HepG2 (cell line): ENCODE data around the gene MRPS7. TPM values are rescaled to one million over a fixed set of nuclear protein-coding genes. Genes with fewer than 3 reads are reported as not detected.

Experiments
- CBX1 ChIP-seq: IDR thresholded peaks from one replicate; pipeline ENCODE4 v1.6.1; 2016; ENCODE audit warnings: antibody characterized with exemption, low read depth
- KDM5B ChIP-seq: sonication (generic); formaldehyde crosslinking; IDR thresholded peaks from 2 replicates; pipeline ENCODE4 v1.4.0; 2020; ENCODE audit warnings: missing genetic modification reagents, mild to moderate bottlenecking, borderline replicate concordance
- RCOR2 ChIP-seq: IDR thresholded peaks from 2 replicates; pipeline ENCODE4 v1.6.1; 2016; ENCODE audit warnings: missing biosample characterization, missing genetic modification reagents
- RFXAP ChIP-seq: sonication (generic); formaldehyde crosslinking; IDR thresholded peaks from 2 replicates; pipeline ENCODE4 v1.4.0; 2020; ENCODE audit warnings: missing genetic modification reagents, borderline replicate concordance
- SKI ChIP-seq: fragments of 450-650 bp; IDR thresholded peaks from one replicate; pipeline ENCODE4 v1.6.1; 2018; ENCODE audit warnings: mild to moderate bottlenecking; ENCODE audit not compliant: partially characterized antibody
- TSC22D2 ChIP-seq: sonication (generic); formaldehyde crosslinking; IDR thresholded peaks from 2 replicates; pipeline ENCODE4 v1.5.1; 2020; ENCODE audit warnings: missing genetic modification reagents, mild to moderate bottlenecking, borderline replicate concordance
- ZNF766 ChIP-seq: sonication (generic); formaldehyde crosslinking; IDR thresholded peaks from 2 replicates; pipeline ENCODE4 v1.5.0; 2020; ENCODE audit warnings: missing genetic modification reagents, borderline replicate concordance
- polyA plus RNA-seq, 8 experiments: library from polyadenylated mRNA; depleted of rRNA in 3 of 8; stranded (reverse) in 7 of 8; unstranded in 1 of 8; fragments of >200 nt; fragmentation: Illumina TruSeq in 4 of 8; extraction: Trizol in 4 of 8; gene quantifications; 2 replicates each; pipeline versions ENCODE4 v1.2.1 to v1.2.3, GENCODE V29; 2011 to 2016; ENCODE audit warnings: low read depth in 4 of 8, missing spikeins in 1 of 8, mixed read lengths in 1 of 8; ENCODE audit not compliant: insufficient read depth in 1 of 8
- total RNA-seq, 5 experiments: library from RNA; depleted of rRNA; stranded (reverse); fragments of >200 nt; fragmentation: Illumina TruSeq; extraction: Trizol; gene quantifications; 2 replicates each; pipeline ENCODE4 v1.2.3, GENCODE V29; 2016; ENCODE audit warnings: low read depth in 1 of 5
- TF ChIP-seq, protein P1 (sequence below): sonication (generic); formaldehyde crosslinking; conservative IDR thresholded peaks from 2 replicates; pipeline ENCODE4 v1.4.0; 2020; ENCODE audit warnings: missing genetic modification reagents
- TF ChIP-seq, protein P2 (sequence below): sonication (generic); formaldehyde crosslinking; IDR thresholded peaks from 2 replicates; pipeline ENCODE4 v1.5.1; 2020; ENCODE audit warnings: missing genetic modification reagents, mild to moderate bottlenecking, borderline replicate concordance
- TF ChIP-seq, protein P3 (sequence below), 2 experiments: fragments of 450-650 bp in 1 of 2; sonication (generic) in 1 of 2; formaldehyde crosslinking in 1 of 2; IDR thresholded peaks; 2 replicates each; pipeline versions ENCODE4 v1.6.1 to v1.8.0; 2016 to 2022; ENCODE audit warnings: antibody characterized with exemption in 1 of 2, mild to moderate bottlenecking in 1 of 2, missing genetic modification reagents in 1 of 2
- TF ChIP-seq, protein P4 (sequence below): sonication (generic); formaldehyde crosslinking; IDR thresholded peaks from 2 replicates; pipeline ENCODE4 v1.9.0; 2021; ENCODE audit warnings: missing genetic modification reagents, borderline replicate concordance

The MRPS7 gene
- total and polyA plus RNA-seq, 2 of the 13 experiments (the other 11 are each of a cell fraction or from before 2014, with no cell fraction given): 97.0 to 162 TPM

DNA sequence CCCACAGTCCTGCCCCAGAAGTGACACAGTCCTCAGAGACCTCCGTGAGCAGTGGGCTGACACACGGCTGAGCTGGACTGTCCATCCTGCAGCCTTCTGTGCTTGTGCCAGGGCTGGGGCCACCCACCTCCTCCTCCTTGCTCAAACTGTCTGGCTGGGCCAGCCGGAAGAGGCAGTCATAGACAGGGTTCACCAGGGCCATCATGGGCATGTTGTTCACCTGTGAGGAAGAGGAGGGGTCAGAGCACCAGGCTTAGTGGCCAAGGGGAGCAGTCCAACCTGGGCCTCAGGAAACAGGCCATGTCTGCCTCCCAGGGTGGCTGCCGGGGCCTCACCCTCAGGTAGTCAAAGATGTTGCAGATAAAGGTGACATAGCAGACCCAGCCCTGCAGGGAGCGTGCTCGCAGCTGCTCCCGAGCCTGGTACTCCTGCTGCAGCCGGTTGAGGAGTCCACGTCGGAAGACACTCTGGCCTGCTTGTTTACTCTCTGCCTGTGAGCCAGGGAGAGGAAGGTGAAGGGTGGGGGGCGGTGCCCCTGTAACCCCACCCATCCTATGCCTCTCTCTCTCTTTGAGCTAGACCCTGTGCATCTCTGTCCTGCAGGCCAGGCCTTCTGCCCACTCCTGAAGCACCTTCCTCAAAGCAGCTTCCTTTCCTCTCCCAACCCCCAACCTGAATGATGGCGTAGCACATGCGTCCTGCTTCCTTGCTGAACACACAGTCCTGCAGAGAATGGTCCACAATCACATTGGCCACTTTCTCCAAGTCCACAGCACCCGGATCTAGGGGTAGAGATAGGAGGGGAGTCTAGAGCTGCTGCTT is 5.9 kb downstream of the MRPS7 start (continued):
- TF ChIP-seq RFXAP: 0 out of 2 replicates have a peak, but pooled peaks have one; percentile 19
- peak; percentile 53 for TF ChIP-seq SKI
- TF ChIP-seq, protein P1, sequence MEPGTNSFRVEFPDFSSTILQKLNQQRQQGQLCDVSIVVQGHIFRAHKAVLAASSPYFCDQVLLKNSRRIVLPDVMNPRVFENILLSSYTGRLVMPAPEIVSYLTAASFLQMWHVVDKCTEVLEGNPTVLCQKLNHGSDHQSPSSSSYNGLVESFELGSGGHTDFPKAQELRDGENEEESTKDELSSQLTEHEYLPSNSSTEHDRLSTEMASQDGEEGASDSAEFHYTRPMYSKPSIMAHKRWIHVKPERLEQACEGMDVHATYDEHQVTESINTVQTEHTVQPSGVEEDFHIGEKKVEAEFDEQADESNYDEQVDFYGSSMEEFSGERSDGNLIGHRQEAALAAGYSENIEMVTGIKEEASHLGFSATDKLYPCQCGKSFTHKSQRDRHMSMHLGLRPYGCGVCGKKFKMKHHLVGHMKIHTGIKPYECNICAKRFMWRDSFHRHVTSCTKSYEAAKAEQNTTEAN (CRISPR knock-in tag): no peak
- TF ChIP-seq, protein P2, sequence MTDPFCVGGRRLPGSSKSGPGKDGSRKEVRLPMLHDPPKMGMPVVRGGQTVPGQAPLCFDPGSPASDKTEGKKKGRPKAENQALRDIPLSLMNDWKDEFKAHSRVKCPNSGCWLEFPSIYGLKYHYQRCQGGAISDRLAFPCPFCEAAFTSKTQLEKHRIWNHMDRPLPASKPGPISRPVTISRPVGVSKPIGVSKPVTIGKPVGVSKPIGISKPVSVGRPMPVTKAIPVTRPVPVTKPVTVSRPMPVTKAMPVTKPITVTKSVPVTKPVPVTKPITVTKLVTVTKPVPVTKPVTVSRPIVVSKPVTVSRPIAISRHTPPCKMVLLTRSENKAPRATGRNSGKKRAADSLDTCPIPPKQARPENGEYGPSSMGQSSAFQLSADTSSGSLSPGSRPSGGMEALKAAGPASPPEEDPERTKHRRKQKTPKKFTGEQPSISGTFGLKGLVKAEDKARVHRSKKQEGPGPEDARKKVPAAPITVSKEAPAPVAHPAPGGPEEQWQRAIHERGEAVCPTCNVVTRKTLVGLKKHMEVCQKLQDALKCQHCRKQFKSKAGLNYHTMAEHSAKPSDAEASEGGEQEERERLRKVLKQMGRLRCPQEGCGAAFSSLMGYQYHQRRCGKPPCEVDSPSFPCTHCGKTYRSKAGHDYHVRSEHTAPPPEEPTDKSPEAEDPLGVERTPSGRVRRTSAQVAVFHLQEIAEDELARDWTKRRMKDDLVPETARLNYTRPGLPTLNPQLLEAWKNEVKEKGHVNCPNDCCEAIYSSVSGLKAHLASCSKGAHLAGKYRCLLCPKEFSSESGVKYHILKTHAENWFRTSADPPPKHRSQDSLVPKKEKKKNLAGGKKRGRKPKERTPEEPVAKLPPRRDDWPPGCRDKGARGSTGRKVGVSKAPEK (CRISPR knock-in tag): 0 out of 2 replicates have a peak, but pooled peaks have one; percentile 17
- no peak for TF ChIP-seq CBX1
- TF ChIP-seq, protein P3, sequence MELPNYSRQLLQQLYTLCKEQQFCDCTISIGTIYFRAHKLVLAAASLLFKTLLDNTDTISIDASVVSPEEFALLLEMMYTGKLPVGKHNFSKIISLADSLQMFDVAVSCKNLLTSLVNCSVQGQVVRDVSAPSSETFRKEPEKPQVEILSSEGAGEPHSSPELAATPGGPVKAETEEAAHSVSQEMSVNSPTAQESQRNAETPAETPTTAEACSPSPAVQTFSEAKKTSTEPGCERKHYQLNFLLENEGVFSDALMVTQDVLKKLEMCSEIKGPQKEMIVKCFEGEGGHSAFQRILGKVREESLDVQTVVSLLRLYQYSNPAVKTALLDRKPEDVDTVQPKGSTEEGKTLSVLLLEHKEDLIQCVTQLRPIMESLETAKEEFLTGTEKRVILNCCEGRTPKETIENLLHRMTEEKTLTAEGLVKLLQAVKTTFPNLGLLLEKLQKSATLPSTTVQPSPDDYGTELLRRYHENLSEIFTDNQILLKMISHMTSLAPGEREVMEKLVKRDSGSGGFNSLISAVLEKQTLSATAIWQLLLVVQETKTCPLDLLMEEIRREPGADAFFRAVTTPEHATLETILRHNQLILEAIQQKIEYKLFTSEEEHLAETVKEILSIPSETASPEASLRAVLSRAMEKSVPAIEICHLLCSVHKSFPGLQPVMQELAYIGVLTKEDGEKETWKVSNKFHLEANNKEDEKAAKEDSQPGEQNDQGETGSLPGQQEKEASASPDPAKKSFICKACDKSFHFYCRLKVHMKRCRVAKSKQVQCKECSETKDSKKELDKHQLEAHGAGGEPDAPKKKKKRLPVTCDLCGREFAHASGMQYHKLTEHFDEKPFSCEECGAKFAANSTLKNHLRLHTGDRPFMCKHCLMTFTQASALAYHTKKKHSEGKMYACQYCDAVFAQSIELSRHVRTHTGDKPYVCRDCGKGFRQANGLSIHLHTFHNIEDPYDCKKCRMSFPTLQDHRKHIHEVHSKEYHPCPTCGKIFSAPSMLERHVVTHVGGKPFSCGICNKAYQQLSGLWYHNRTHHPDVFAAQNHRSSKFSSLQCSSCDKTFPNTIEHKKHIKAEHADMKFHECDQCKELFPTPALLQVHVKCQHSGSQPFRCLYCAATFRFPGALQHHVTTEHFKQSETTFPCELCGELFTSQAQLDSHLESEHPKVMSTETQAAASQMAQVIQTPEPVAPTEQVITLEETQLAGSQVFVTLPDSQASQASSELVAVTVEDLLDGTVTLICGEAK (IDR thresholded peaks at IDR 0.05): no peak
- TF ChIP-seq, protein P3 (CRISPR knock-in tag; IDR thresholded peaks at IDR 0.05): no peak
- TF ChIP-seq TSC22D2 (CRISPR knock-in tag): no peak
- peak; percentile 75; the same call in 1 of the 2 replicates for TF ChIP-seq RCOR2 (CRISPR knock-in tag)
- TF ChIP-seq ZNF766: no peak
- TF ChIP-seq, protein P4, sequence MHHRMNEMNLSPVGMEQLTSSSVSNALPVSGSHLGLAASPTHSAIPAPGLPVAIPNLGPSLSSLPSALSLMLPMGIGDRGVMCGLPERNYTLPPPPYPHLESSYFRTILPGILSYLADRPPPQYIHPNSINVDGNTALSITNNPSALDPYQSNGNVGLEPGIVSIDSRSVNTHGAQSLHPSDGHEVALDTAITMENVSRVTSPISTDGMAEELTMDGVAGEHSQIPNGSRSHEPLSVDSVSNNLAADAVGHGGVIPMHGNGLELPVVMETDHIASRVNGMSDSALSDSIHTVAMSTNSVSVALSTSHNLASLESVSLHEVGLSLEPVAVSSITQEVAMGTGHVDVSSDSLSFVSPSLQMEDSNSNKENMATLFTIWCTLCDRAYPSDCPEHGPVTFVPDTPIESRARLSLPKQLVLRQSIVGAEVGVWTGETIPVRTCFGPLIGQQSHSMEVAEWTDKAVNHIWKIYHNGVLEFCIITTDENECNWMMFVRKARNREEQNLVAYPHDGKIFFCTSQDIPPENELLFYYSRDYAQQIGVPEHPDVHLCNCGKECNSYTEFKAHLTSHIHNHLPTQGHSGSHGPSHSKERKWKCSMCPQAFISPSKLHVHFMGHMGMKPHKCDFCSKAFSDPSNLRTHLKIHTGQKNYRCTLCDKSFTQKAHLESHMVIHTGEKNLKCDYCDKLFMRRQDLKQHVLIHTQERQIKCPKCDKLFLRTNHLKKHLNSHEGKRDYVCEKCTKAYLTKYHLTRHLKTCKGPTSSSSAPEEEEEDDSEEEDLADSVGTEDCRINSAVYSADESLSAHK: no peak
- TF ChIP-seq KDM5B (CRISPR knock-in tag): no peak; the same call in 1 of the 2 replicates
